Lower lobe of right lung (tissue), 2 donors: ENCODE measurements around the gene SHLD1. TPM values are rescaled to one million over a fixed set of nuclear protein-coding genes. Genes with fewer than 3 reads are reported as not detected.
A peak's percentile ranks its signal among the peaks of the same experiment; 100 is the strongest.

Experiments used
- ATAC-seq, 2 donors: fragments of 200-7000 bp; cut with Tn5 transposase; one replicate each; pipeline ENCODE4 v1.9.1; 2020 to 2022; ENCODE audit warnings: mild to moderate bottlenecking in 2 of 2, moderate library complexity in 2 of 2
- DNase-seq: peaks from one replicate; pipeline ENCODE4 v3.0.0-alpha.2; 2020
- H3K27ac ChIP-seq: fragments of 200-600 bp; one replicate; pipeline ENCODE4 v1.8.0; 2022
- H3K27me3 ChIP-seq: fragments of 200-600 bp; one replicate; pipeline ENCODE4 v1.8.0; 2022; ENCODE audit warnings: low read depth
- H3K36me3 ChIP-seq: fragments of 200-600 bp; one replicate; pipeline ENCODE4 v1.8.0; 2022; ENCODE audit warnings: mild to moderate bottlenecking
- H3K4me1 ChIP-seq: fragments of 200-600 bp; one replicate; pipeline ENCODE4 v1.8.0; 2022
- H3K4me3 ChIP-seq: fragments of 200-600 bp; one replicate; pipeline ENCODE4 v1.8.0; 2022; ENCODE audit warnings: mild to moderate bottlenecking
- H3K9me3 ChIP-seq: fragments of 200-600 bp; one replicate; pipeline ENCODE4 v1.8.0; 2022
- intact Hi-C: fragments of 100-400 bp; cut with DNase I; formaldehyde crosslinking; loops from one replicate; pipeline ENCODE4 v1.11.0; 2022
- total RNA-seq: library from RNA; stranded (reverse); fragmentation: NEBNext Ultra II Directional; extraction: Animal tissue kit (Norgen Biotek cat#: 25700); gene quantifications from one replicate; pipeline ENCODE4 v1.2.1, GENCODE V29; 2021
- TF ChIP-seq, protein P1 (sequence below): fragments of 200-600 bp; IDR thresholded peaks from one replicate; pipeline ENCODE4 v1.8.0; 2022; ENCODE audit warnings: antibody characterized with exemption, mild to moderate bottlenecking
- donor health status: DM: no; HTN: yes; CAD: no; lungs with severe emphysema.

SHLD1 gene
- total RNA-seq, 1 donor from 2014 or later: 6.0 TPM

DNA sequence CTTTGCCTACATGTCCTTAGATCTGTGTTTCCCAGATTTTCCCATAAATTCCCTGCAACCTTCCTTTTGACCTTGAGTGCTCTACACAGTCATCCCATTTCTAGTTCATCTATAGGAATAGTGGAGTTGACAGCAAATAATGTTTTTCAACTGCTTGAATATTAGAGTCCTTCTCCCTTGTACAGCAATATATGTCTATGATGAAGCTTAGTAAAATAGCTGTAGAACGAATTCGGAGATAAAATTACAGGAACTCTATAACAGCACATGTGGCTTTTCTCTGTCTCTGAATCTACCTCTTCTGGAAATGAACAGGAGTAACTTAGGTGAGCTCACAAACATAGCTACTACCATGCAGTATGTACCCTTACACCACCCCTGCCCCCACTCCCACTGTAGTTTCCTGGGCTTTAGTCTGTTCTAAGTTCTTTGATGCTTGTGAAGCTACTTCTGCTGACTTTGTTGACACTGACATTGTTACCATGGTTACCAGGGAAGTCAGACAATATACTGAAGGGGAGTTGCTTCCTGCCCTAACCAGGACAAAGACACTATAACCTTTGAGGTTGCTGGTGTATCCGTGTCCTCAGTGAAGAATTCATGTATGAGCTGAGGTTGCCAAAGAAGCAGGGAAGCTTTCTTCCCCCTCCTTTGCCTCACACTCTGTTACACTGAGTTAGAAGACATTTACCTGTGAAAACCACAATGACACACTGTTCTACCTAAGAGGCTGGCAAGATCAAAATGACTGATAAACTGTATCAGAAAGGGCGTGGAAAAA is 35.8 kb upstream of the SHLD1 start:
- DNase-seq (no peak), ATAC-seq (peak; percentile 77 to 87)
- Histone ChIP-seq H3K27me3 (no peaks in the 10 kb centered on the region), H3K9me3 (peaks cover 11% of the 10 kb centered on the region), H3K4me1 (peaks cover 10% of the 10 kb centered on the region), H3K4me3 (no peak overlapping the region), H3K27ac (no peak overlapping the region), H3K36me3 (no peaks in the 10 kb centered on the region)
- TF ChIP-seq, protein P1, sequence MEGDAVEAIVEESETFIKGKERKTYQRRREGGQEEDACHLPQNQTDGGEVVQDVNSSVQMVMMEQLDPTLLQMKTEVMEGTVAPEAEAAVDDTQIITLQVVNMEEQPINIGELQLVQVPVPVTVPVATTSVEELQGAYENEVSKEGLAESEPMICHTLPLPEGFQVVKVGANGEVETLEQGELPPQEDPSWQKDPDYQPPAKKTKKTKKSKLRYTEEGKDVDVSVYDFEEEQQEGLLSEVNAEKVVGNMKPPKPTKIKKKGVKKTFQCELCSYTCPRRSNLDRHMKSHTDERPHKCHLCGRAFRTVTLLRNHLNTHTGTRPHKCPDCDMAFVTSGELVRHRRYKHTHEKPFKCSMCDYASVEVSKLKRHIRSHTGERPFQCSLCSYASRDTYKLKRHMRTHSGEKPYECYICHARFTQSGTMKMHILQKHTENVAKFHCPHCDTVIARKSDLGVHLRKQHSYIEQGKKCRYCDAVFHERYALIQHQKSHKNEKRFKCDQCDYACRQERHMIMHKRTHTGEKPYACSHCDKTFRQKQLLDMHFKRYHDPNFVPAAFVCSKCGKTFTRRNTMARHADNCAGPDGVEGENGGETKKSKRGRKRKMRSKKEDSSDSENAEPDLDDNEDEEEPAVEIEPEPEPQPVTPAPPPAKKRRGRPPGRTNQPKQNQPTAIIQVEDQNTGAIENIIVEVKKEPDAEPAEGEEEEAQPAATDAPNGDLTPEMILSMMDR: no peak
- intact Hi-C loops: no loop called here

DNA sequence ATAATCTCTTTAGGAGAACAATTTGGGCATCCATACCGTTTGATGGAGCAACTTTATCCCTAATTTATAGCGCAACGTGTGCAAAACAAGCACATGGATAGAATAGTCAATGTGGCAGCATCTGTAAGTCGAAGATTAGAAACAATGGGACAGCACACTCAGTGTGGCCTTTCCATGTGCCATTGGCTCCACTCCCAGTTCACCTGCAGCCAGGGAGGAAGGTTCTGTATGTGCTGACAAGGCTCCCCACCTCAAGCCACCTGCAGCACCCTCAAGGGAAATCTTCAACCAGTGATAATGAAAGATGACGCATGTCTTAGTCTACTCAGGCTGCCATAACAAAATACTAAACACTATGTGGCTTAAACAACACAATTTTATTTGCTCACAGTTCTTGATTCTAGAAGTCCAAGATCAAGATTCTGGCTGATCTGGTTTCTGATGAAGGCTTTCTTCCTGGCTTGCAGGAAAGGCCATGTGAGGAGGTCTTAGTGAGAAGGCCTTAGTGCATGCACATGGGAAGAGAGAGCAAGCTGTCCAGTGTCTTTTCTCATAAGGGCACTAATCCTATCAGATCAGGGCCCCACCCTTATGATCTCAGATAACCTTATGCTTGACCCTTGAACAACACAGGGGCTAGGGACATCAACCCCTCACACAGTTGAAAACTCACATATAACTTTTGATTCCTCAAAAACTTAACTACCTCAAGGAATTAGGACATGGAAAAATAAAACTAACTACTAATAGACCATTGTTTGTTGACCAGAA is 34.9 kb upstream of the SHLD1 start:
- Histone ChIP-seq H3K36me3 (no peaks in the 10 kb centered on the region), H3K4me1 (peaks cover 10% of the 10 kb centered on the region), H3K4me3 (no peak overlapping the region), H3K9me3 (peaks cover 11% of the 10 kb centered on the region), H3K27me3 (no peaks in the 10 kb centered on the region), H3K27ac (no peak overlapping the region)
- ATAC-seq (no peak), DNase-seq (no peak)
- TF ChIP-seq, protein P1: no peak
- intact Hi-C loops: no loop called here

DNA sequence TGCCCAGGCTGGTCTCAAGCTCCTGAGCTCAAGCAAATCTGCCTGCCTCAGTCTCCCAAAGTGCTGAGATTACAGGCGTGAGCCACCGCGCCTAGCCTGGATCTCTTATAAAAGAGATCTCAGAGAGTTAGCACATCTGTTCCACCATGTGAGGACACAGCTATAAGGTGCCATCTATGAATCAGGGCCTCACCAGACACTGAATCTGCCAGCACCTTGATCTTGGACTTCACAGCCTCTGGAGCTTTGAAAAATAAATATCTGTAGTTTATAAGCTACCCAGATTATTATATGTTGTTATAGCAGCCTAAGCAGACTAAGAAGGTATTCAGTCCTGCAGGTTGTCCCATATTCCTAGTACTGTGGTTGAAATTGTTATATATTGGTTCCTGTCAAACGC is 33.2 kb upstream of the SHLD1 start:
- no peak for DNase-seq
- no peaks in the 10 kb centered on the region for H3K27me3 ChIP-seq
- no peak overlapping the region for H3K4me3 ChIP-seq
- TF ChIP-seq, protein P1: no peak
- H3K36me3 ChIP-seq: no peaks in the 10 kb centered on the region
- H3K27ac ChIP-seq: no peak overlapping the region
- intact Hi-C loops: no loop called here
- H3K4me1 ChIP-seq: peaks cover 10% of the 10 kb centered on the region
- ATAC-seq: no peak
- H3K9me3 ChIP-seq: peaks cover 11% of the 10 kb centered on the region

DNA sequence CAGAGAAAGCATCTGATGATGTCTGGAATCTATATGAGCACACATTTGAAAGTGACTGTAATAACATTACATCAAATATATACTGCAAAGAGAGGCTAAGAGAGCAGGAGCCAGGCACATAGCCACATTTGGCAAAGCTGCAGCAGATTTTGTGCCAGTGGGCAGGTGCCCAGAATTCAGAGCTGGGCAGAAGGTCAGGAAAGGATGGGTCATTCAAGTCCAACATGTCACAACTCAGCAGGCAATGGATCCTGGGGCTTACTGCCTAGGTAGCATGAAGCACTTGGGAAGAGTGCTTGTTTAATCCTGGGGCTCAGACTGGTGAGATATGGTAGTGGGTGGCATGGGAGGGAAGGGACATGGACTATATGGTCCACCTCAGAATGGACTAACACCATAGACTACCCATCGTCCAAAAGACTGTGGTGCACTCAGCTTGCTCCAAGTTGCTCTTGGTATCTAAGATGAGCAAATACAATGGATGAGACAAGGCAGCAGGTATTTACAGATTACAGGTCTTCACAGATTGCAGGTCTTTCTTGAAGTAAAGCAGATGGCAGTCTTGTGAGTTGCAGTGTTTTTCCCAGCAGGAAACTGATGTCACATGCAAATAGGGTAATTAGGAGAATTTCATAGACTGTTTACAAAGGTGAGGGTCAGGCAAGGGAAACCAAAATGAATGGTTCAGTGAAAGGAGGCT is 31.2 kb upstream of the SHLD1 start:
- TF ChIP-seq, protein P1: no peak
- Histone ChIP-seq H3K9me3 (peaks cover 11% of the 10 kb centered on the region), H3K4me3 (no peak overlapping the region), H3K27ac (no peak overlapping the region), H3K4me1 (peaks cover 7% of the 10 kb centered on the region), H3K36me3 (no peaks in the 10 kb centered on the region), H3K27me3 (no peaks in the 10 kb centered on the region)
- DNase-seq (no peak), ATAC-seq (no peak)
- intact Hi-C loops: no loop called here

DNA sequence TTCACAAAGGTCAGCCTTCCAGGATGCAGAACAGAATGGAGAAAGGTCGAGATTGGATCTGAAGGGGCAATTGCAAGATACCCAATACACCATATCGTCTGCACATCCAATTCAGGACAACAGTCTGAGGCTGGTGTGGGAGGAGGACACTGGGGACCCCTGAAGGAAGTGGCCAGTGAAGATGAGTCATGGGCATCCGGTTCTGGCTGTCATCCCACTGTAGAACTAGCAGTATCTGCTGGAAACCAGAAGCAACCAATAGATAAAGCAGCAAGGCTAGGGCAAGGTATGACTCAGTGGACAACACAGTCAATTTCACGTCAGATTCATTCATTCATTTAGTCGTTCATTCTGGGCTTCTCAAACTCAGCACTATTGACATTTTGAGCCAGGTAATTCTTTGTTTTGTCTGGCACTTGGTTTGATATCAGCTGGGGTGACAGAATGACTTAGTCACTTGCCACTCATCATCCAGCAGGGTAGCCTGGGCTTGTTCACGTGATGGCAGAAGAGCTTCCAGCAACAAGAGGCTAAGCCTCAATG is 30.3 kb upstream of the SHLD1 start:
- TF ChIP-seq, protein P1: no peak
- intact Hi-C loops: no loop called here
- Histone ChIP-seq H3K27me3 (no peaks in the 10 kb centered on the region), H3K4me3 (no peak overlapping the region), H3K4me1 (peaks cover 9% of the 10 kb centered on the region), H3K9me3 (peaks cover 10% of the 10 kb centered on the region), H3K36me3 (no peaks in the 10 kb centered on the region), H3K27ac (no peak overlapping the region)
- DNase-seq: no peak
- no peak for ATAC-seq
